Mesothelial cell of epicardium (in vitro differentiated cells): ENCODE measurements around the gene COL5A1. TPM values are rescaled to one million over a fixed set of nuclear protein-coding genes. Genes with fewer than 3 reads are reported as not detected.

ENCODE experiments used
- DNase-seq, 2 experiments: peaks; one replicate each; pipeline ENCODE4 v3.0.0; 2021; ENCODE audit warnings: low spot score in 2 of 2; ENCODE audit not compliant: unreplicated experiment in 2 of 2
- H3K27ac Mint-ChIP-seq: 2 replicates; pipeline ENCODE4 v1.8.0; 2021; ENCODE audit warnings: mixed read lengths
- H3K27me3 Mint-ChIP-seq: 2 replicates; pipeline ENCODE4 v1.8.0; 2021; ENCODE audit warnings: low read depth, mixed read lengths
- H3K36me3 Mint-ChIP-seq: 2 replicates; pipeline ENCODE4 v1.8.0; 2021; ENCODE audit warnings: mixed read lengths
- H3K4me1 Mint-ChIP-seq: 2 replicates; pipeline ENCODE4 v1.8.0; 2021; ENCODE audit warnings: mixed read lengths
- H3K4me3 Mint-ChIP-seq: 2 replicates; pipeline ENCODE4 v1.8.0; 2021; ENCODE audit warnings: mild to moderate bottlenecking, moderate library complexity, mixed read lengths
- H3K9me3 Mint-ChIP-seq: 2 replicates; pipeline ENCODE4 v1.8.0; 2021; ENCODE audit warnings: mixed read lengths
- total RNA-seq: library from RNA; stranded (reverse); gene quantifications from 3 replicates; pipeline ENCODE4 v1.2.1, GENCODE V29; 2021
- TF ChIP-seq, protein P1 (sequence below): fragments of 200-600 bp; sonication (generic); IDR thresholded peaks from one replicate; pipeline ENCODE4 v1.5.0; 2021; ENCODE audit warnings: antibody characterized with exemption; ENCODE audit not compliant: unreplicated experiment

COL5A1 gene
- total RNA-seq, 1 donor from 2014 or later = 605 TPM

- TF ChIP-seq, protein P1, sequence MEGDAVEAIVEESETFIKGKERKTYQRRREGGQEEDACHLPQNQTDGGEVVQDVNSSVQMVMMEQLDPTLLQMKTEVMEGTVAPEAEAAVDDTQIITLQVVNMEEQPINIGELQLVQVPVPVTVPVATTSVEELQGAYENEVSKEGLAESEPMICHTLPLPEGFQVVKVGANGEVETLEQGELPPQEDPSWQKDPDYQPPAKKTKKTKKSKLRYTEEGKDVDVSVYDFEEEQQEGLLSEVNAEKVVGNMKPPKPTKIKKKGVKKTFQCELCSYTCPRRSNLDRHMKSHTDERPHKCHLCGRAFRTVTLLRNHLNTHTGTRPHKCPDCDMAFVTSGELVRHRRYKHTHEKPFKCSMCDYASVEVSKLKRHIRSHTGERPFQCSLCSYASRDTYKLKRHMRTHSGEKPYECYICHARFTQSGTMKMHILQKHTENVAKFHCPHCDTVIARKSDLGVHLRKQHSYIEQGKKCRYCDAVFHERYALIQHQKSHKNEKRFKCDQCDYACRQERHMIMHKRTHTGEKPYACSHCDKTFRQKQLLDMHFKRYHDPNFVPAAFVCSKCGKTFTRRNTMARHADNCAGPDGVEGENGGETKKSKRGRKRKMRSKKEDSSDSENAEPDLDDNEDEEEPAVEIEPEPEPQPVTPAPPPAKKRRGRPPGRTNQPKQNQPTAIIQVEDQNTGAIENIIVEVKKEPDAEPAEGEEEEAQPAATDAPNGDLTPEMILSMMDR = no peak
- no peak overlapping the region for H3K27ac Mint-ChIP-seq
- no peaks in the 10 kb centered on the region for H3K4me1 Mint-ChIP-seq
- H3K9me3 Mint-ChIP-seq = no peaks in the 10 kb centered on the region
- no peaks in the 10 kb centered on the region for H3K27me3 Mint-ChIP-seq
- no peak overlapping the region for H3K4me3 Mint-ChIP-seq
- H3K36me3 Mint-ChIP-seq = peaks cover 18% of the 10 kb centered on the region
- DNase-seq = no peak
Observed at GRCh38 chr9:134828892-134829291, 187.3 kb downstream of the COL5A1 start.

DNA sequence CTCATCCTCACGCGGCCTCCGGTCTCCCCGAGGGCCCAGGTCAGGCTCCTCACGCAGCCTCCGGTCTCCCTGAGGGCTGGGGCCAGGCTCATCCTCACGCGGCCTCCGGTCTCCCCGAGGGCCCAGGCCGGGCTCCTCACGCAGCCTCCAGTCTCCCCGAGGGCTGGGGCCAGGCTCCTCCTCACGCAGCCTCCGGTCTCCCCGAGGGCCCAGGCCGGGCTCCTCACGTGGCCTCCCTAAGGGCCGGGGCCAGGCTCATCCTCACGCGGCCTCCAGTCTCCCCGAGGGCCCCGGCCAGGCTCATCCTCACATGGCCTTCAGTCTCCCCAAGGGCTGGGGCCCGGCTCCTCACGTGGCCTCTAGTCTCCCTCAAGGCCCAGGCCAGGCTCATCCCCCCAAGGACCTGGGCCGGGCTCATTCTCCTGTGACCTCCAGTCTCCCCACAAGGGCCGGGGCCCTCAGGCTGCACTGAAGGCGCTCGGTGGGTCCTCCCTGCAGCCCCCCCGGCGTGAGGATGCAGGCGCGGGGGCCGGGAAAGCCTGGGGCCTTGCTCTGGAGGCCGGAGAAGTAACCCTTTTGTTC lies 187.8 kb downstream of the COL5A1 start:
- no peak overlapping the region for H3K27ac Mint-ChIP-seq
- no peaks in the 10 kb centered on the region for H3K4me1 Mint-ChIP-seq
- H3K9me3 Mint-ChIP-seq = no peaks in the 10 kb centered on the region
- TF ChIP-seq, protein P1 = no peak
- H3K36me3 Mint-ChIP-seq = peaks cover 18% of the 10 kb centered on the region
- no peaks in the 10 kb centered on the region for H3K27me3 Mint-ChIP-seq
- no peak for DNase-seq
- no peak overlapping the region for H3K4me3 Mint-ChIP-seq

GRCh38 chr9:134830126-134830525 lies 188.5 kb downstream of the COL5A1 start:
- TF ChIP-seq, protein P1 = no peak
- Mint-ChIP-seq H3K36me3 (peaks cover 16% of the 10 kb centered on the region), H3K27me3 (no peaks in the 10 kb centered on the region), H3K27ac (no peak overlapping the region), H3K4me1 (no peaks in the 10 kb centered on the region), H3K4me3 (no peak overlapping the region), H3K9me3 (no peaks in the 10 kb centered on the region)
- DNase-seq = no peak

- no peaks in the 10 kb centered on the region for H3K9me3 Mint-ChIP-seq
- H3K27me3 Mint-ChIP-seq = no peaks in the 10 kb centered on the region
- TF ChIP-seq, protein P1 = no peak
- no peak for DNase-seq
- H3K4me3 Mint-ChIP-seq = no peak overlapping the region
- peaks cover 13% of the 10 kb centered on the region for H3K36me3 Mint-ChIP-seq
- H3K27ac Mint-ChIP-seq = no peak overlapping the region
- H3K4me1 Mint-ChIP-seq = no peaks in the 10 kb centered on the region
Observed at GRCh38 chr9:134830926-134831720, 189.5 kb downstream of the COL5A1 start.

GRCh38 chr9:134832471-134832870 lies 190.9 kb downstream of the COL5A1 start:
- no peak overlapping the region for H3K4me3 Mint-ChIP-seq
- H3K27me3 Mint-ChIP-seq = no peaks in the 10 kb centered on the region
- no peaks in the 10 kb centered on the region for H3K4me1 Mint-ChIP-seq
- H3K9me3 Mint-ChIP-seq = no peaks in the 10 kb centered on the region
- TF ChIP-seq, protein P1 = no peak
- H3K27ac Mint-ChIP-seq = no peak overlapping the region
- no peak for DNase-seq
- peaks cover 14% of the 10 kb centered on the region for H3K36me3 Mint-ChIP-seq
